Measurements from ENCODE around the gene KRTAP9-8. TPM values are rescaled to one million over a fixed set of nuclear protein-coding genes. Genes with fewer than 3 reads are reported as not detected.
"Not testable (repeated sequence)": the region's sequence is repeated elsewhere in the genome, so short reads cannot be mapped to it uniquely, and the experiment has no call there.

KRTAP9-8 gene, protein sequence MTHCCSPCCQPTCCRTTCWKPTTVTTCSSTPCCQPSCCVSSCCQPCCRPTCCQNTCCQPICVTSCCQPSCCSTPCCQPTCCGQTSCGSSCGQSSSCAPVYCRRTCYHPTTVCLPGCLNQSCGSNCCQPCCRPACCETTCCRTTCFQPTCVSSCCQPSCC
- total RNA-seq: not detected

DNA sequence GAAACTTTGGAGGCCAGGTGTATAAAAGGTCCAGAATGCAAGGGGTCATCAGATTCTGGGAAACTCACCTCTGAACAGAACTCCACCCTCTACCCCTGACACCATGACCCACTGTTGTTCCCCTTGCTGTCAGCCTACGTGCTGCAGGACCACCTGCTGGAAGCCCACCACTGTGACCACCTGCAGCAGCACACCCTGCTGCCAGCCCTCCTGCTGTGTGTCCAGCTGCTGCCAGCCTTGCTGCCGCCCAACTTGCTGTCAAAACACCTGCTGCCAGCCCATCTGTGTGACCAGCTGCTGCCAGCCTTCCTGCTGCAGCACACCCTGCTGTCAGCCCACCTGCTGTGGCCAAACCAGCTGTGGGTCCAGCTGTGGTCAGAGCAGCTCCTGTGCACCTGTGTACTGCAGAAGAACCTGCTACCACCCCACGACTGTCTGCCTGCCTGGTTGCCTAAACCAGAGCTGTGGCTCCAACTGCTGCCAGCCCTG is at the start of gene KRTAP9-8:
TSS of gene KRTAP9-8 (plus strand) at position 51 of the 489 bp plus-strand sequence. CDS start at position 104, 53 bp downstream.
- H3K27me3 ChIP-seq; DNase-seq; H3K4me1 ChIP-seq; H3K27ac ChIP-seq; H3K4me3 ChIP-seq (replicated peaks in 1 of 3); intact Hi-C loops (cut with DNase I); H3K9me3 ChIP-seq; H3K36me3 ChIP-seq: not testable (repeated sequence)
- WGBS, 2 donors: 37 to 81% methylated on average over 2 of the region's 3 CpGs

DNA sequence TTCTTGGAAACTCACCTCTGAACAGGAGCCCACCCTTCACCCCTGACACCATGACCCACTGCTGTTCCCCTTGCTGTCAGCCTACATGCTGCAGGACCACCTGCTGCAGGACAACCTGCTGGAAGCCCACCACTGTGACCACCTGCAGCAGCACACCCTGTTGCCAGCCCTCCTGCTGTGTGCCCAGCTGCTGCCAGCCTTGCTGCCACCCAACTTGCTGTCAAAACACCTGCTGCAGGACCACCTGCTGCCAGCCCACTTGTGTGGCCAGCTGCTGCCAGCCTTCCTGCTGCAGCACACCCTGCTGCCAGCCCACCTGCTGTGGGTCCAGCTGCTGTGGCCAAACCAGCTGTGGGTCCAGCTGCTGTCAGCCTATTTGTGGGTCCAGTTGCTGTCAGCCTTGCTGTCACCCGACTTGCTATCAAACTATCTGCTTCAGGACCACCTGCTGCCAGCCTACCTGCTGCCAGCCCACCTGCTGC is 47.9 kb upstream of the KRTAP9-8 start, which contains the start of gene KRTAP9-1:
TSS of gene KRTAP9-1 (plus strand) at position 51 of the 482 bp plus-strand sequence. CDS start at position 51, 0 bp downstream.
- intact Hi-C loops (cut with DNase I): not testable (repeated sequence)

DNA sequence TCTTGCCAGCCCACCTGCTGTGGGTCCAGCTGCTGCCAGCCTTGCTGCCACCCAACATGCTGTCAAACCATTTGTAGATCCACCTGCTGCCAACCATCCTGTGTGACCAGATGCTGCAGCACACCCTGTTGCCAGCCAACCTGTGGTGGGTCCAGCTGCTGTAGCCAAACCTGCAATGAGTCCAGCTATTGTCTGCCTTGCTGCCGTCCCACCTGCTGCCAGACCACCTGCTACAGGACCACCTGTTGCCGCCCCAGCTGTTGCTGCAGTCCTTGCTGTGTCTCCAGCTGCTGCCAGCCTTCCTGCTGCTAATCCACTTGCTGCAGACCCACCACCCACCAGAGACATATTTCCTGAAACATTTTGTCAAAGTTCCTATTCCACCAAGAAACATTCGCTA is 47.5 kb upstream of the KRTAP9-8 start:
- TF ChIP-seq CTCF (IDR thresholded peaks at IDR 0.05) (no peak), POLR2A (IDR thresholded peaks at IDR 0.05) (no peak)
- intact Hi-C loops (cut with DNase I): no loop called here
- 80 to 89% methylated on average over 3 of the region's 3 CpGs for WGBS, 2 donors
- DNase-seq: no peak
- Histone ChIP-seq H3K27me3 (no peaks in the 10 kb centered on the region), H3K4me3 (replicated peaks in 1 of 3) (no peak overlapping the region), H3K9me3 (no peaks in the 10 kb centered on the region), H3K36me3 (no peaks in the 10 kb centered on the region), H3K27ac (no peak overlapping the region), H3K4me1 (no peaks in the 10 kb centered on the region)

More for the DNA sequence above, 47.9 kb upstream of the KRTAP9-8 start, which contains the start of gene KRTAP9-1:
- H3K9me3 ChIP-seq; H3K4me1 ChIP-seq; H3K36me3 ChIP-seq; DNase-seq; H3K27ac ChIP-seq; H3K4me3 ChIP-seq (replicated peaks in 1 of 3); H3K27me3 ChIP-seq: not testable (repeated sequence)
- 57% methylated on average over 1 of the region's 1 CpG; no CpG with 5 or more reads in 1 of the 2 donors for WGBS, 2 donors

GRCh38 chr17:41196068-41196467 is 41.7 kb upstream of the KRTAP9-8 start:
- no peak for DNase-seq
- Histone ChIP-seq H3K9me3 (no peaks in the 10 kb centered on the region), H3K36me3 (no peaks in the 10 kb centered on the region), H3K27ac (no peak overlapping the region), H3K4me3 (replicated peaks in 1 of 3) (no peak overlapping the region), H3K4me1 (no peaks in the 10 kb centered on the region), H3K27me3 (no peaks in the 10 kb centered on the region)
- intact Hi-C loops (cut with DNase I): no loop called here
- TF ChIP-seq CTCF (IDR thresholded peaks at IDR 0.05): no peak
- no peak for TF ChIP-seq POLR2A (IDR thresholded peaks at IDR 0.05)
- WGBS, 2 donors: 55 to 64% methylated on average over 1 of the region's 1 CpG

DNA sequence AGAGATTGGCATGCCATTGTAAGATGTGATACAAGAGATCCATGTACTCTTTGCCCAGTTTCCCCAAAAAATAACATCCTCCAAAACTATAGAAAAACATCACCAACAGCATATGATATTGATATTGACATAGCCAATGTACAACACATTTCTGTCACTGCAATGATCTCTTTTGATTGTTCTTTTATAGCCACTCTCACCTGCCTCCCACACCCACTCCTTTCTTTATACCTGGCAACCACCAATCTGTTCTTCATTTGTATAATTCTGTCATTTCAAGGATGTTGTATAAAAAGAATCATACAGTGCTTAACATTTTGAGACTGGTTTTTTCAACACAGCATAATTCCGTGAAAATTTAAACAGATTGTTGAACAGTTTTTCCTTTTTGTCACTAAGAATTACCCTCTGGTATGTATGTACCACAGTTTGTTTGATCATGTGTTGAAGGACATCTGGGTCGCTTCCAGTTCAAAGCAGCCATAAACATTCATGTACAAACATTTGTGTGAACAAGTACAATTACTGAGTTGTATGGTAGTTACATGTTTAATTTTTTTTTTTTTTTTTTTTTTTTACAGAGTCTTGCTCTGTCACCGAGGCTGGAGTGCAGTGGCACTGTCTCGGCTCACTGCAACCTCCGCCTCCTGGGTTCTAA is 38.2 kb upstream of the KRTAP9-8 start:
- no peak for DNase-seq
- Histone ChIP-seq H3K36me3 (no peaks in the 10 kb centered on the region), H3K27ac (no peak overlapping the region), H3K4me1 (no peaks in the 10 kb centered on the region), H3K9me3 (no peaks in the 10 kb centered on the region), H3K27me3 (no peaks in the 10 kb centered on the region), H3K4me3 (replicated peaks in 1 of 3) (no peak overlapping the region)
- TF ChIP-seq CTCF (IDR thresholded peaks at IDR 0.05) (no peak), POLR2A (IDR thresholded peaks at IDR 0.05) (no peak)
- intact Hi-C loops (cut with DNase I): no loop called here
- WGBS, 2 donors: 72 to 85% methylated on average over 4 to 5 of the region's 5 CpGs

DNA sequence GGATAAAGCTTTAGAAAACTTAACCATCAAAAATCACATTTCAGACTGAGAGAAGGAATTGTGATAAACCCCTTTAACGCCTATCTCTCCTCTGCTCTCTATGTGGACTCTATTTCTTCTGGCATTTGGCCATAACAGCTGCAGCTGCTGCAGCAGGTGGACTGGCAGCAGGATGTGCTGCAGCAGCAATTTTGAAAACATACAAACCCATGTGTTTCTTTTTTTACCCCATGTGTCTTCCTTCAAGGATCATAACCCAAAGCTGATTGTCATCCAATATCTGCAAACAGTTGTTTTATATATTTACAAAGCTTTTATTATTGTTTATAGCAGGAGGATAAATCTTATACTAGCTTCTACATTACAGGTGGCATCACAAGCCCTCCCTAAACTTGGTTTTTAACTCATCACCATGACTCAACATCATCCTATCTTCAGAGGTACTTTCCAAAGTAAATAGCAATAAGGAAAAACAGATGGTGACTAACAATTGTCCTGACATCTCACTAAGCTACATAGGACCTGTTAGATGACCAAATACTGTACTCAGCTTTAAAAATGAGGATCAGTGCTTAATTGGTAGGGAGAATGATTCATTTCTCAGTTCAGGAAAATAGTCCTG is 25.8 kb upstream of the KRTAP9-8 start:
- no peak for DNase-seq
- 59 to 67% methylated on average over 1 of the region's 1 CpG for WGBS, 2 donors
- no peak for TF ChIP-seq CTCF (IDR thresholded peaks at IDR 0.05)
- no peak for TF ChIP-seq POLR2A (IDR thresholded peaks at IDR 0.05)
- no peaks in the 10 kb centered on the region for H3K4me1 ChIP-seq
- H3K27ac ChIP-seq: no peak overlapping the region
- intact Hi-C loops (cut with DNase I): no loop called here
- no peaks in the 10 kb centered on the region for H3K9me3 ChIP-seq
- no peaks in the 10 kb centered on the region for H3K36me3 ChIP-seq
- H3K27me3 ChIP-seq: no peaks in the 10 kb centered on the region
- H3K4me3 ChIP-seq (replicated peaks in 1 of 3): no peak overlapping the region
